Aorta (tissue), 5 donors: Measurements from ENCODE around the gene SLC6A19. TPM values are rescaled to one million over a fixed set of nuclear protein-coding genes. Genes with fewer than 3 reads are reported as not detected.
"Not testable (repeated sequence)": the region's sequence is repeated elsewhere in the genome, so short reads cannot be mapped to it uniquely, and the experiment has no call there.

ENCODE experiments used
- ATAC-seq: fragments of 200-7000 bp; cut with Tn5 transposase; one replicate; pipeline ENCODE4 v1.9.1; 2022; ENCODE audit warnings: moderate library complexity; ENCODE audit not compliant: low FRiP score
- DNase-seq, 2 donors: peaks; one replicate each; pipeline ENCODE4 v3.0.0-alpha.2; 2020
- H3K27ac ChIP-seq, 2 donors: one replicate each; pipeline ENCODE4 v1.5.1; 2013; ENCODE audit warnings: low read length in 2 of 2, mild to moderate bottlenecking in 2 of 2, moderate library complexity in 2 of 2, control low read depth in 1 of 2, inconsistent platforms in 1 of 2, low read depth in 1 of 2
- H3K27me3 ChIP-seq, 2 donors: one replicate each; pipeline ENCODE4 v1.6.1; 2013; ENCODE audit warnings: control low read depth in 1 of 2, low read length in 1 of 2, mild to moderate bottlenecking in 1 of 2, moderate library complexity in 1 of 2; ENCODE audit not compliant: insufficient read depth in 2 of 2, control insufficient read depth in 1 of 2
- H3K36me3 ChIP-seq, 2 donors: one replicate each; pipeline ENCODE4 v1.6.1; 2013; ENCODE audit warnings: control low read depth in 1 of 2, low read length in 1 of 2, mild to moderate bottlenecking in 1 of 2; ENCODE audit not compliant: insufficient read depth in 2 of 2, control insufficient read depth in 1 of 2
- H3K4me1 ChIP-seq, 2 donors: one replicate each; pipeline ENCODE4 v1.6.1; 2013; ENCODE audit warnings: low read length in 2 of 2, control low read depth in 1 of 2, mild to moderate bottlenecking in 1 of 2, moderate library complexity in 1 of 2; ENCODE audit not compliant: insufficient read depth in 2 of 2, control insufficient read depth in 1 of 2
- H3K4me3 ChIP-seq, 2 donors: one replicate each; pipeline ENCODE4 v1.5.1; 2013; ENCODE audit warnings: low read length in 2 of 2, control low read depth in 1 of 2, mild to moderate bottlenecking in 1 of 2
- H3K9me3 ChIP-seq: one replicate; pipeline ENCODE4 v1.6.1; 2013; ENCODE audit warnings: mild to moderate bottlenecking, low read length; ENCODE audit not compliant: control insufficient read depth
- WGBS, 2 donors: extraction: QIAGEN DNeasy Blood & Tissue Kit; methylation state at CpG; one replicate each; pipeline ENCODE4 v1.1.7; 2013; 5-methylcytosine and 5-hydroxymethylcytosine counted together
- intact Hi-C, 2 donors: fragments of 100-400 bp; cut with DNase I; formaldehyde crosslinking; loops; one replicate each; pipeline versions ENCODE4 v1.14.2 to v1.15.0; 2022
- polyA plus RNA-seq, 2 donors: library from polyadenylated mRNA; stranded (reverse); fragments of 200-250 nt; gene quantifications; one replicate each; pipeline ENCODE4 v1.2.3, GENCODE V29; 2013
- total RNA-seq, 2 donors: library from RNA; stranded (reverse); fragmentation: NEBNext Ultra II Directional; extraction: Animal tissue kit (Norgen Biotek cat#: 25700); gene quantifications; one replicate each; pipeline ENCODE4 v1.2.1, GENCODE V29; 2021
- donor health status: healthy with polysubstance abuse.
- donor health status: Bipolar disorder and iron deficiency.
- donor health status: DM: no; HTN: no; CAD: no.
- donor health status: DM: no; HTN: no; CAD: no.
- donor health status: DM: yes; HTN: yes; CAD: no.

The SLC6A19 gene
- total and polyA plus RNA-seq, 4 donors = 0.12 to 9.5 TPM; not detected in 2

DNA sequence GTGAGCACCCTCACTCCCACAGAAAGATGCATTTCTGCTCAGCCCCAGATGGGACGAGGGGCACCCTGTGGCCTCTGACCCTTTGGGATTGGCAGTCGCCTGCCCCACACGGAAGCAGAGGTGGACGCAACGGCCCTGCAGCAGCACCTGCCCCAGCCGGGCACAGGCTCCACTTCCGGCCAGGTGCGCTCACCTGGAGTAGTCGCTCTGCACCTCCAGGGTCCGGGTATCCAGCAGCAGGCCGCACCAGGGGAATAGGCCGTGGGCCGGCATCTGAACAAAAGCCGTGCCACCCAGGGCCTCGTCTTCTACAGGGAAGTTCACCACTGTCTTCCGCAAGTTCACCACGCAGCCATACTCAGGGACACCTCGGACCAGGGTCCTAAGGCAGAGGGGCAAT, 62.8 kb downstream of the SLC6A19 start:
- H3K4me1 ChIP-seq = no peaks in the 10 kb centered on the region
- WGBS, 2 donors = 93% methylated on average over 18 of the region's 18 CpGs

DNA sequence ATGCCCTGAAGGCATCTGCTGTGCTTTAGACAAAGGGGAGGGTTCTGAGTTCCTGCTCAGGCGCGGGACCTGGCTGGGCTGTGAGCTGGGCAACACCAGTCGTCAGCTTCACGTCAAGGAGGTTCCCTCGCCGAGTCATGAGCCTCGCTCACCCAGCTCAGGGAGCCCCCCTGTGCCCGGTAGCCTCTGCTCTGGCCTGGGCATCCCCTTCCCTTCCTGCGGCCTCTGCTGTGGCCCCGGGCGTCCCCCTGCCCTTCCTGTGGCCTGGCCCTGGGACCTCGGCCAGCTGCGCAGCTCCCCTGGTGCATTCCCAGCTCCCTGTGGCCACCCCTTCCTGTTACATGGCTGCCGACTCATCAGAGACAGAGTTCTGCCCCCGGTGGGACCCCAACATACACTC, 63.6 kb downstream of the SLC6A19 start:
- peaks cover 5% of the 10 kb centered on the region for H3K9me3 ChIP-seq
- H3K36me3 ChIP-seq = no peaks in the 10 kb centered on the region
- H3K27me3 ChIP-seq = no peaks in the 10 kb centered on the region
- no peaks in the 10 kb centered on the region for H3K4me1 ChIP-seq
- no peak overlapping the region for H3K4me3 ChIP-seq
- DNase-seq (no peak), ATAC-seq (no peak)
- no peak overlapping the region for H3K27ac ChIP-seq
- intact Hi-C loops = no loop called here
- WGBS, 2 donors = 77 to 79% methylated on average over 13 to 15 of the region's 15 CpGs

More for the DNA sequence above, 62.8 kb downstream of the SLC6A19 start:
- intact Hi-C loops = no loop called here
- ATAC-seq (no peak), DNase-seq (no peak)
- H3K9me3 ChIP-seq = peaks cover 5% of the 10 kb centered on the region
- no peaks in the 10 kb centered on the region for H3K36me3 ChIP-seq
- H3K27me3 ChIP-seq = no peaks in the 10 kb centered on the region
- H3K27ac ChIP-seq = no peak overlapping the region
- no peak overlapping the region for H3K4me3 ChIP-seq

DNA sequence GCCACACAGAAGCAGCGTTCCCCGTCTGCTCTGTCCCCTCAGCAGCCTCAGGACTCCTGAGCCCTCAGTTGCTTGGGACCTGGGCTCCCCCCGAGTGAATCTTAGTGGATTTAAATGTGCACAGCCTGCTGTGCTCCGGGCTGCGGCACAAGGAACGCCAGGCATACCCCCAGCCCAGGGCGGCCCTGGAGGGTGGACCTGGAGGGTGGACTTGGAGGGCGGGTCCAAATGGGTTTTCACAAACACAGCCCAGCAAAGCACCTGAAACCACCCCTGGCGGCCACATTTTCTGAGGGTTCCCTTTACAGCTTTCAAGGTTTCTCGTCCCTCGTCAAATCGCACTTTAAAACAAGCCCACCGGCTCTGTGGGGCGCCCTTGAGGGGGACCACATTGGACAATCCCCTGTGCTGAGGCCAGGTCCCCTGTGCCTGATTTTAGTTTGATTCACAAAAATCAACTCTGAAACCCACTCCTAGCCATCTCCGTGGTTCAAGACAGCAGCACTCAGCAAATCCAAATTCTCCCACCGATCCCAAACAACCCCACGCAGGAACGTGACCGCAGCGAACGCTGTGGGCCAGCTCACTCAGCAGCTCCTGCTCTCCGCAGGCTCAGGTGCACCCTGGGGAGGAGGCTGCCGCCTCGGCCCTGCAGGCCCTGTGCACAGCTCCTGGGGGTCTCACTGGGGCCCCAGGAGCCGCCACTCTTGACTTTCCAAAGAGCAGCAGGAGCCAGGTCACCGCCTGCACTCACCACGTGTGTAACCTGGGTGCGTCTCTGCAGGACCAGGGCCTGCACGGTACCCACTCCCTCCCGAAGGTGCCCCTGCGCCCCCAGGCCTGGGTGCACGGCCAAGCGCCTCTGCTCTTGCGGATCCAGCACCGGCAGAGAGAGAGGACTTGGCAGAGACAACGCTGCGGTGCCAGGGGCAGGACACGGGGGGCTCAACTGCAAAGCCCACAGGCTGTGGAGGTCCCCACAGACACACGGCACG, 64.4 kb downstream of the SLC6A19 start:
- H3K27ac ChIP-seq = no peak overlapping the region
- no peaks in the 10 kb centered on the region for H3K27me3 ChIP-seq
- 88 to 90% methylated on average over 40 of the region's 40 CpGs for WGBS, 2 donors
- no peak overlapping the region for H3K4me3 ChIP-seq
- peaks cover 5% of the 10 kb centered on the region for H3K9me3 ChIP-seq
- intact Hi-C loops = no loop called here
- no peak for DNase-seq
- H3K36me3 ChIP-seq = no peaks in the 10 kb centered on the region
- H3K4me1 ChIP-seq = no peaks in the 10 kb centered on the region
- ATAC-seq = no peak

DNA sequence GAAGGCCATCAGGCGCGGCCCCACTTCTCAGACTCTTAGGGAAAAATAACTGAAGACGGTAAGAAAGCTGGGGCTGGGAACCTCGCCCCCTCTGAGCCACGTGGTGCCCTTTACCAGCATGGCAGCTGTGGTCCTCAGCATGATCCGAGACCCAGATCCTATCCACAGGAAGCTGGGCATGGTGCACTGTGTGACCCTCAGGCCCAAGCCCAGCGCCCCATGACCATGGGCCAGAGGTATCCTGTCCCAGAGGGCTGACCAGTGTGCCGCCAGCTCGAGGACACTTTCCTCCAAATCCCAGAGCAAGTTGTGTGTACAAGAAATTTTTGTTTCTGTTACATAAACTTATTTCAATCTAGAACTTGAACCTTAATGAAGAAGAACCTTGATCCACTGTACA, 65.4 kb downstream of the SLC6A19 start:
- DNase-seq (no peak), ATAC-seq (no peak)
- Histone ChIP-seq H3K27ac (no peak overlapping the region), H3K36me3 (no peaks in the 10 kb centered on the region), H3K27me3 (no peaks in the 10 kb centered on the region), H3K4me3 (no peak overlapping the region), H3K9me3 (peaks cover 3% of the 10 kb centered on the region), H3K4me1 (no peaks in the 10 kb centered on the region)
- WGBS, 2 donors = 84 to 85% methylated on average over 9 of the region's 9 CpGs
- intact Hi-C loops = no loop called here

DNA sequence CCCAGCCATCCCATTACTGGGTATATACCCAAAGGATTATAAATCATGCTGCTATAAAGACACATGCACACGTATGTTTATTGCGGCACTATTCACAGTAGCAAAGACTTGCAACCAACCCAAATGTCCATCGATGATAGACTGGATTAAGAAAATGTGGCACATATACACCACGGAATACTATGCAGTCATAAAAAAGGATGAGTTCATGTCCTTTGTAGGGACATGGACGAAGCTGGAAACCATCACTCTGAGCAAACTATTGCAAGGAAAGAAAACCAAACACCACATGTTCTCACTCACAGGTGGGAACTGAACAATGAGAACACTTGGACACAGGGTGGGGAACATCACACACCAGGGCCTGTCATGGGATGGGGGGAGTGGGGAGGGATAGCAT, 66.1 kb downstream of the SLC6A19 start:
- H3K4me3 ChIP-seq, H3K27me3 ChIP-seq, H3K36me3 ChIP-seq, ATAC-seq, DNase-seq, H3K4me1 ChIP-seq, H3K27ac ChIP-seq, H3K9me3 ChIP-seq, intact Hi-C loops: not testable (repeated sequence)
- 89 to 94% methylated on average over 5 of the region's 5 CpGs for WGBS, 2 donors

DNA sequence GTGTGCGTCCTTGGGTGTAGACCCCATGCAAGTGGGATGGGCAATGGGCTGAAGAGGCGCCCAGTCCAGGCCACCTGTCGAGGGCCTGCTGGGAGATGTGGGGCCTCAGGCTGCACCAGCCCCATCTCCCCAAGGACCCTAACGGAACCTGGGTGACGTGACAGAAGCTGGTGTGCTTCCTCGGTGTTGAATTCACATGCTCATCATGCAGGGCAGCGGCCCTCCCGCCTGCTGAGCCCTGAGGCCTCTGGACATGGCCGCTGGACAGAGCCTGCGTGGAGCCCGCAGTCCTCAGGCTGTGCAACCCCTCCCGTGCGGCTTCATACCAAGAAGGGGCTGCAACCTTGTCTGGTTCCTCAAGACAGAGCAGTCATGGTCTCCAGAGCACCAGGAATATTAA, 66.7 kb downstream of the SLC6A19 start:
- Histone ChIP-seq H3K9me3 (no peaks in the 10 kb centered on the region), H3K27ac (no peak overlapping the region), H3K4me1 (no peaks in the 10 kb centered on the region), H3K4me3 (no peak overlapping the region), H3K36me3 (no peaks in the 10 kb centered on the region), H3K27me3 (no peaks in the 10 kb centered on the region)
- no peak for DNase-seq
- WGBS, 2 donors = 83 to 86% methylated on average over 13 of the region's 13 CpGs
- intact Hi-C loops = no loop called here
- no peak for ATAC-seq

DNA sequence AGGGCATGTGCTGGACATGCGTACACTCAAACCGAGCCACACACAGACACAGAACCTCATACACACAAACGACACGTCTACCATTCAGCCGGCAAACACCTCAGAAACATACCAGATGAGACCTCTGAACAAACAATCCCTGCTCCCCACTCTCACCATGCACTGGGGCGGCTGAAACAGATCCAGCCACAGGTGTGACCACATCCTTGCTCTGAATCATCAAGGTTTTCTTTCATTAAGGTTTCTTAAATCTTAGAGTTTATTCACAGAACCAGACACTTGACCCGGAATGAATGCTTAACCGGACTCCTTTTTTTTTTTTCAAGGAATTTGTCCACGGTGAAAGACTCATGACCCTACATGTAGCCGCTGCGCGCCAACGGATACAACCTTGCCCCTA, 67.3 kb downstream of the SLC6A19 start:
- Histone ChIP-seq H3K27ac (no peak overlapping the region), H3K9me3 (no peaks in the 10 kb centered on the region), H3K4me3 (no peak overlapping the region), H3K4me1 (no peaks in the 10 kb centered on the region), H3K36me3 (no peaks in the 10 kb centered on the region), H3K27me3 (no peaks in the 10 kb centered on the region)
- DNase-seq (no peak), ATAC-seq (no peak)
- intact Hi-C loops = no loop called here
- 87 to 91% methylated on average over 13 of the region's 13 CpGs for WGBS, 2 donors

DNA sequence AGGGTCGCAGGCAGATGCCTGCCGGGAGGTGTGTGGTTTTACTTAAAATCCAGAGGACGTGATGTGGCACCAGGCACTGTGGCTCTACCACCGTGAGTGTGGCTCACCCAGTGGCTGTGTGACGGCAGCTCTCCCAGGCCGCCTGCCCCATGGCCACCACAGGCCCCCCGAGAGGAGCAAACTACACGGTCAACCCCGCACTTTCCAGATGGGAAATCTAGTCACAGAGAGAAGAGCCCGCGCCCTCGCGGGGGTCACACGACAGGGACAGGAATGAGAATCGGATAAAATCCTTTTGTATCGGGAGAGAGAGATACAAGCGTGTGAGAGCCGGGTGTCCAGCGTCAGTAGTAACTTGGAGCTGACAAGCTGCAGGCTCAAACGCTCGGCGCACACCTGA, 69.0 kb downstream of the SLC6A19 start:
- H3K4me3 ChIP-seq = no peak overlapping the region
- H3K9me3 ChIP-seq = no peaks in the 10 kb centered on the region
- WGBS, 2 donors = 92 to 93% methylated on average over 22 of the region's 22 CpGs
- no peak overlapping the region for H3K27ac ChIP-seq
- ATAC-seq (no peak), DNase-seq (no peak)
- intact Hi-C loops = no loop called here
- H3K36me3 ChIP-seq = no peaks in the 10 kb centered on the region
- H3K4me1 ChIP-seq = no peaks in the 10 kb centered on the region
- H3K27me3 ChIP-seq = no peaks in the 10 kb centered on the region
